PC-3 (cell line): ENCODE data around the gene TENM4. TPM values are rescaled to one million over a fixed set of nuclear protein-coding genes. Genes with fewer than 3 reads are reported as not detected.
A peak's percentile ranks its signal among the peaks of the same experiment; 100 is the strongest.

Experiments used
- ATAC-seq: fragments of 200-7000 bp; cut with Tn5 transposase; 2 replicates; pipeline ENCODE4 v1.9.1; 2020; ENCODE audit warnings: mild to moderate bottlenecking, moderate library complexity
- BruUV-seq: library from RNA; stranded (reverse); fragments of 400-500 nt; replicated peaks from 2 replicates; lab custom pipeline; 2021; lab: Mats Ljungman, UMichigan
- CTCF ChIA-PET: fragments of 300-600 bp; sonication (Branson Sonifier 250); formaldehyde crosslinking; loops from one replicate; lab custom pipeline; 2022; ENCODE audit warnings: antibody characterized with exemption; lab: Charles Lee
- POLR2A ChIA-PET: fragments of 300-600 bp; sonication (Branson Sonifier 250); formaldehyde crosslinking; loops from one replicate; lab custom pipeline; 2022; ENCODE audit warnings: antibody characterized with exemption; ENCODE audit not compliant: unreplicated experiment; lab: Charles Lee
- DNase-seq: peaks from one replicate; pipeline ENCODE4 v3.0.0-alpha.2; 2015
- H2AFZ ChIP-seq: fragments of 300-600 bp; sonication (generic); 2 replicates; pipeline ENCODE4 v1.6.0; 2016; ENCODE audit warnings: antibody characterized with exemption, low read length
- H3F3A ChIP-seq: fragments of 300-600 bp; sonication (generic); one replicate; pipeline ENCODE4 v1.6.0; 2017; ENCODE audit warnings: antibody characterized with exemption, low read length, control low read depth, mild to moderate bottlenecking; ENCODE audit not compliant: unreplicated experiment
- H3K27ac ChIP-seq: fragments of 300-600 bp; sonication (generic); 2 replicates; pipeline ENCODE4 v1.5.1; 2016; ENCODE audit warnings: mild to moderate bottlenecking, low read length
- H3K27me3 ChIP-seq: fragments of 300-600 bp; sonication (generic); 2 replicates; pipeline ENCODE4 v1.6.1; 2016; ENCODE audit warnings: low read length, mixed read lengths
- H3K36me3 ChIP-seq: fragments of 300-600 bp; sonication (generic); 2 replicates; pipeline ENCODE4 v1.6.1; 2016; ENCODE audit warnings: low read depth, mixed run types, low read length, mixed read lengths
- H3K4me1 ChIP-seq: fragments of 300-600 bp; sonication (generic); 2 replicates; pipeline ENCODE4 v1.5.1; 2016; ENCODE audit warnings: low read length; ENCODE audit not compliant: insufficient read depth
- H3K4me2 ChIP-seq: fragments of 300-600 bp; sonication (generic); 2 replicates; pipeline ENCODE4 v1.6.0; 2016; ENCODE audit warnings: low read length
- H3K4me3 ChIP-seq: fragments of 300-600 bp; sonication (generic); 2 replicates; pipeline ENCODE4 v1.5.1; 2016; ENCODE audit warnings: mild to moderate bottlenecking, low read length, mixed read lengths
- H3K79me2 ChIP-seq: fragments of 300-600 bp; sonication (generic); 2 replicates; pipeline ENCODE4 v1.6.1; 2017; ENCODE audit warnings: low read length, mixed read lengths
- H3K9ac ChIP-seq: fragments of 300-600 bp; sonication (generic); 2 replicates; pipeline ENCODE4 v1.6.0; 2016; ENCODE audit warnings: mild to moderate bottlenecking, low read length
- H3K9me2 ChIP-seq: fragments of 300-600 bp; sonication (generic); replicated peaks from 2 replicates; pipeline ENCODE4 v1.6.1; 2016; ENCODE audit warnings: mixed run types, low read length, mixed read lengths
- H3K9me3 ChIP-seq: fragments of 300-600 bp; sonication (generic); 2 replicates; pipeline ENCODE4 v1.6.1; 2016; ENCODE audit warnings: low read length, mixed read lengths
- H4K20me1 ChIP-seq: fragments of 300-600 bp; sonication (generic); 2 replicates; pipeline ENCODE4 v1.6.1; 2016; ENCODE audit warnings: low read length, mixed read lengths
- EZH2 ChIP-seq: fragments of 300-600 bp; sonication (generic); IDR thresholded peaks from one replicate; pipeline ENCODE4 v1.6.1; 2017; ENCODE audit warnings: antibody characterized with exemption, mild to moderate bottlenecking, low read length; ENCODE audit not compliant: unreplicated experiment
- EZH2phosphoT487 ChIP-seq: fragments of 300-600 bp; sonication (generic); IDR thresholded peaks from 2 replicates; pipeline ENCODE4 v1.6.1; 2018; ENCODE audit warnings: mild to moderate bottlenecking, antibody characterized with exemption, low read length, borderline replicate concordance
- intact Hi-C: fragments of 100-400 bp; cut with micrococcal nuclease; formaldehyde crosslinking; loops from 2 replicates; pipeline ENCODE4 v1.9.0; 2023
- total RNA-seq: library from RNA; depleted of rRNA; stranded (reverse); fragments of >200 nt; gene quantifications from 2 replicates; pipeline ENCODE4 v1.2.3, GENCODE V29; 2014
- TF ChIP-seq, protein P1 (sequence below): fragments of 300-600 bp; sonication (generic); conservative IDR thresholded peaks from 2 replicates; pipeline ENCODE4 v1.5.1; 2017; ENCODE audit warnings: antibody characterized with exemption, low read depth, mild to moderate bottlenecking, low read length

TENM4 gene
- total RNA-seq, 1 experiment from 2014 or later: 19.7 TPM

GRCh38 chr11:78954261-78954660 lies 486.6 kb downstream of the TENM4 start:
- H3K9ac ChIP-seq: peak overlapping the region; percentile 25
- H3K79me2 ChIP-seq: peaks cover 66% of the 10 kb centered on the region
- H3K27ac ChIP-seq: peak overlapping the region; percentile 50
- ChIA-PET POLR2A (no interaction called here), CTCF (no interaction called here)
- no peaks in the 10 kb centered on the region for H3K36me3 ChIP-seq
- peaks cover 7% of the 10 kb centered on the region for H3F3A ChIP-seq
- intact Hi-C loops: no loop called here
- H3K4me1 ChIP-seq: peaks cover 62% of the 10 kb centered on the region
- no peak overlapping the region for H3K4me3 ChIP-seq
- peak; percentile 36 for DNase-seq
- no TSS peak for BruUV-seq
- H4K20me1 ChIP-seq: no peaks in the 10 kb centered on the region
- no peak overlapping the region; the same call in 1 of the 2 replicates for H2AFZ ChIP-seq
- TF ChIP-seq, protein P1, sequence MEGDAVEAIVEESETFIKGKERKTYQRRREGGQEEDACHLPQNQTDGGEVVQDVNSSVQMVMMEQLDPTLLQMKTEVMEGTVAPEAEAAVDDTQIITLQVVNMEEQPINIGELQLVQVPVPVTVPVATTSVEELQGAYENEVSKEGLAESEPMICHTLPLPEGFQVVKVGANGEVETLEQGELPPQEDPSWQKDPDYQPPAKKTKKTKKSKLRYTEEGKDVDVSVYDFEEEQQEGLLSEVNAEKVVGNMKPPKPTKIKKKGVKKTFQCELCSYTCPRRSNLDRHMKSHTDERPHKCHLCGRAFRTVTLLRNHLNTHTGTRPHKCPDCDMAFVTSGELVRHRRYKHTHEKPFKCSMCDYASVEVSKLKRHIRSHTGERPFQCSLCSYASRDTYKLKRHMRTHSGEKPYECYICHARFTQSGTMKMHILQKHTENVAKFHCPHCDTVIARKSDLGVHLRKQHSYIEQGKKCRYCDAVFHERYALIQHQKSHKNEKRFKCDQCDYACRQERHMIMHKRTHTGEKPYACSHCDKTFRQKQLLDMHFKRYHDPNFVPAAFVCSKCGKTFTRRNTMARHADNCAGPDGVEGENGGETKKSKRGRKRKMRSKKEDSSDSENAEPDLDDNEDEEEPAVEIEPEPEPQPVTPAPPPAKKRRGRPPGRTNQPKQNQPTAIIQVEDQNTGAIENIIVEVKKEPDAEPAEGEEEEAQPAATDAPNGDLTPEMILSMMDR: no peak
- no peak for TF ChIP-seq EZH2phosphoT487
- TF ChIP-seq EZH2: no peak
- no peaks in the 10 kb centered on the region for H3K9me2 ChIP-seq
- no peak overlapping the region for H3K4me2 ChIP-seq
- no peaks in the 10 kb centered on the region for H3K27me3 ChIP-seq
- H3K9me3 ChIP-seq: no peaks in the 10 kb centered on the region
- ATAC-seq: peak; percentile 50

GRCh38 chr11:78952890-78953289 lies 487.9 kb downstream of the TENM4 start:
- no peaks in the 10 kb centered on the region for H3K9me3 ChIP-seq
- H3K4me2 ChIP-seq: no peak overlapping the region
- H3K4me3 ChIP-seq: no peak overlapping the region
- DNase-seq: no peak
- TF ChIP-seq EZH2phosphoT487: no peak
- TF ChIP-seq EZH2: no peak
- TF ChIP-seq, protein P1: no peak
- no peak overlapping the region for H3K9ac ChIP-seq
- no peaks in the 10 kb centered on the region for H3K27me3 ChIP-seq
- ChIA-PET CTCF (interaction anchor here (0.7 kb wide), 1 partner anchor 9 kb away, joined by 5 read pairs; no protein-coding TSS in a partner anchor), POLR2A (no interaction called here)
- H3K9me2 ChIP-seq: no peaks in the 10 kb centered on the region
- no peak for ATAC-seq
- intact Hi-C loops: no loop called here
- peaks cover 64% of the 10 kb centered on the region for H3K79me2 ChIP-seq
- BruUV-seq: no TSS peak
- H4K20me1 ChIP-seq: no peaks in the 10 kb centered on the region
- H3K27ac ChIP-seq: no peak overlapping the region
- peaks cover 61% of the 10 kb centered on the region for H3K4me1 ChIP-seq
- no peaks in the 10 kb centered on the region for H3K36me3 ChIP-seq
- H3F3A ChIP-seq: peaks cover 7% of the 10 kb centered on the region
- no peak overlapping the region for H2AFZ ChIP-seq

DNA sequence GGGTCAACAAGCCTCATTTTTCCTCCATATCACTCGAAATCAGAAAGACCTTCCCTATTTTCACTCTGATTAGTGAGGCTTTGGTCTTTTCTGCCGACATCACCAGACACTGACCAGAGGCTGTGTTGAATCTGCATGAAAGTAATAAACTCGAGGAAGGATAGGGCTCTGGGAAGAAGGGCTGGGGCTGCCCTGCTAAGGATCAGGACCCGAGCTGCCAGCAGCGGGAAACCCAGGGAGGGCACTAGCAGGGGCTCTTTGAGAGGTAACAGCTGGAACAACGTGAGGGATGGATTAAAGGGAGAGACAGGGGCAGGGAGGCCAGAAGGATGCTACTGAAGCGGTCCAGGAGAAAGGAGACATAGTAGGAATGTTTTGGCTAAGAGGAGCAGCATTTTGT lies 488.7 kb downstream of the TENM4 start:
- H3K9me3 ChIP-seq: no peaks in the 10 kb centered on the region
- DNase-seq (no peak), ATAC-seq (no peak)
- no peaks in the 10 kb centered on the region for H3K9me2 ChIP-seq
- H3K36me3 ChIP-seq: no peaks in the 10 kb centered on the region
- CTCF ChIA-PET: no interaction called here
- H4K20me1 ChIP-seq: no peaks in the 10 kb centered on the region
- TF ChIP-seq, protein P1: no peak
- no TSS peak for BruUV-seq
- H3K27me3 ChIP-seq: no peaks in the 10 kb centered on the region
- intact Hi-C loops: no loop called here
- no peak overlapping the region for H2AFZ ChIP-seq
- H3K4me1 ChIP-seq: peaks cover 61% of the 10 kb centered on the region
- H3K4me3 ChIP-seq: no peak overlapping the region
- peaks cover 60% of the 10 kb centered on the region for H3K79me2 ChIP-seq
- no peak overlapping the region for H3K9ac ChIP-seq
- H3K4me2 ChIP-seq: no peak overlapping the region
- peaks cover under 1% of the 10 kb centered on the region for H3F3A ChIP-seq
- H3K27ac ChIP-seq: no peak overlapping the region
- POLR2A ChIA-PET: no interaction called here
